ENCODE measurements around the gene NINJ2.
"Not testable (repeated sequence)": the region's sequence is repeated elsewhere in the genome, so short reads cannot be mapped to it uniquely, and the experiment has no call there.

GRCh38 chr12:641321-641720 is 21.9 kb downstream of the NINJ2 start:
- TF ChIP-seq POLR2AphosphoS5 (IDR thresholded peaks at IDR 0.05); MXI1 (conservative IDR thresholded peaks at IDR 0.05; ENCODE audit: poor library complexity, severe bottlenecking): not testable (repeated sequence)
- TF ChIP-seq, protein P1, sequence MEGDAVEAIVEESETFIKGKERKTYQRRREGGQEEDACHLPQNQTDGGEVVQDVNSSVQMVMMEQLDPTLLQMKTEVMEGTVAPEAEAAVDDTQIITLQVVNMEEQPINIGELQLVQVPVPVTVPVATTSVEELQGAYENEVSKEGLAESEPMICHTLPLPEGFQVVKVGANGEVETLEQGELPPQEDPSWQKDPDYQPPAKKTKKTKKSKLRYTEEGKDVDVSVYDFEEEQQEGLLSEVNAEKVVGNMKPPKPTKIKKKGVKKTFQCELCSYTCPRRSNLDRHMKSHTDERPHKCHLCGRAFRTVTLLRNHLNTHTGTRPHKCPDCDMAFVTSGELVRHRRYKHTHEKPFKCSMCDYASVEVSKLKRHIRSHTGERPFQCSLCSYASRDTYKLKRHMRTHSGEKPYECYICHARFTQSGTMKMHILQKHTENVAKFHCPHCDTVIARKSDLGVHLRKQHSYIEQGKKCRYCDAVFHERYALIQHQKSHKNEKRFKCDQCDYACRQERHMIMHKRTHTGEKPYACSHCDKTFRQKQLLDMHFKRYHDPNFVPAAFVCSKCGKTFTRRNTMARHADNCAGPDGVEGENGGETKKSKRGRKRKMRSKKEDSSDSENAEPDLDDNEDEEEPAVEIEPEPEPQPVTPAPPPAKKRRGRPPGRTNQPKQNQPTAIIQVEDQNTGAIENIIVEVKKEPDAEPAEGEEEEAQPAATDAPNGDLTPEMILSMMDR (IDR thresholded peaks at IDR 0.05; ENCODE audit: poor library complexity, severe bottlenecking) = not testable (repeated sequence)
